ENCODE data around the gene TENT4B. TPM values are rescaled to one million over a fixed set of nuclear protein-coding genes. Genes with fewer than 3 reads are reported as not detected.
A peak's percentile ranks its signal among the peaks of the same experiment; 100 is the strongest.

Gene TENT4B
- total RNA-seq, 1 experiment from 2014 or later: 16.9 TPM

- Histone ChIP-seq H3K4me3 (replicated peaks in 1 of 2; ENCODE audit: low read depth in 1 of 2, low read length in 2 of 2) (no peak overlapping the region), H2AFZ (ENCODE audit: low read depth, low read length, poor library complexity, severe bottlenecking) (no peak overlapping the region), H3K9ac (ENCODE audit: low read length) (no peak overlapping the region), H3K4me2 (ENCODE audit: low read length) (no peak overlapping the region), H3K27me3 (ENCODE audit: insufficient read depth, low read length) (no peaks in the 10 kb centered on the region), H3K79me2 (ENCODE audit: insufficient read depth, low read length) (peaks cover 94% of the 10 kb centered on the region), H3K36me3 (ENCODE audit: control insufficient read depth in 1 of 2, insufficient read depth in 2 of 2, low read length in 2 of 2) (no peaks in the 10 kb centered on the region), H3K9me3 (ENCODE audit: control insufficient read depth in 1 of 2, insufficient read depth in 1 of 2, low read depth in 1 of 2, low read length in 2 of 2) (no peaks in the 10 kb centered on the region), H3K4me1 (ENCODE audit: control insufficient read depth in 1 of 2, insufficient read depth in 2 of 2, low read length in 2 of 2) (peaks cover 15 to 26% of the 10 kb centered on the region in 2 experiments), H3K9me2 (ENCODE audit: insufficient read depth) (no peaks in the 10 kb centered on the region), H4K20me1 (ENCODE audit: insufficient read depth) (no peaks in the 10 kb centered on the region), H3K27ac (ENCODE audit: low read depth, low read length) (no peak overlapping the region)
- ChIA-PET CTCF (no interaction called here), POLR2A (no interaction called here), RAD21 (ENCODE audit: low non-redundant PET in 1 of 2, low total read pairs in 2 of 2, uncharacterized antibody in 2 of 2, unreplicated experiment in 2 of 2) (no interaction called here)
- intact Hi-C loops (cut with micrococcal nuclease): no loop called here
- ATAC-seq (no peak), DNase-seq (ENCODE audit: low read depth, low spot score) (no peak)
- no TSS peak for BruUV-seq (replicated peaks)
- TF ChIP-seq ELF1 (IDR thresholded peaks at IDR 0.05; ENCODE audit: borderline replicate concordance, low read depth) (no peak), SRF (IDR thresholded peaks at IDR 0.05; ENCODE audit: low read depth) (no peak), ZNF274 (IDR thresholded peaks at IDR 0.05; ENCODE audit: low read depth, low read length) (no peak)
These were observed 12.4 kb downstream of the TENT4B start for GRCh38 chr16:50165473-50165872.

DNA sequence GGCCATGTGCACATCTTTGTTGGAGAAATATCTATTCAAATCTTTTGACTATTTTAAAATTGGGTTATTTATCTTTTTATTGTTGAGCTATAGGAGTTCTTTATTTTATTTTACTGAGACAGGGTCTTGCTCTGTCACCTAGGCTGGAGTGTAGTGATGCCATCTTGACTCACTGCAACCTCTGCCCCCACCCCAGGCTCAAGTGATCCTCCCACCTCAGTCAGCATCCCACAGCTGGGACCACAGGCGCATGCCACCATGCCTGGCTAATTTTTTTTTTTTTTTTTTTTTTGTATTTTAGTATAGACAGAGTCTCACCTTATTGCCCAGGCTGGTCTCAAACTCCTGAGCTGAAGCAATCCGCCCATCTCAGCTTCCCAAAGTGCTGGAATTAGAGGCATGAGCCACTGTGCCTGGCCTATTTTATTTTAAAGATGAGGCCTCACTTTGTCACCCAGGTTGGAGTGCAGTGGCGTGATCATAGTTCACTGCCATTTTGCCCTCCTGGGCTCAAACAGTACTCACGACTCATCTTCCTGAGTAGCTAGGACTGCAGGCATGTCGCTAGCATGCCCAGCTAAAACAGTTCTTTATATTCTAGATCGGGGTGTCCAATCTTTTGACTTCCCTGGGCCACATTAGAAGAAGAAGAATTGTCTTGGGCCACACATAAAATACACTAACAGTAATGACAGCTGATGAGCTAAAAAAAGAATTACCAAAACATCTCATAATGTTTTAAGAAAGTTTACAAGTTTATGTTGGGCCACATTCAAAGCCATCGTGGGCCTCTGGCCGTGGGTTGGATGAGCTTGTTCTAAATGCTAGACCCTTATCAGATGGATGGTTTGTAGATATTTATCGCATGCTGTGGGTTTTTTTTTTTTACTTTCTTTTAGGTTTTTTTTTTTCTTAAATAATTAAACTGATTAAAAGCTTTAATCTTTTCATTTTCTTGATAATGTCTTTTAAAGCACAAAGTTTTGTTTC, 13.7 kb downstream of the TENT4B start:
- no peaks in the 10 kb centered on the region for H3K36me3 ChIP-seq (ENCODE audit: control insufficient read depth in 1 of 2, insufficient read depth in 2 of 2, low read length in 2 of 2)
- POLR2A ChIA-PET: no interaction called here
- H3K9me2 ChIP-seq (ENCODE audit: insufficient read depth): no peaks in the 10 kb centered on the region
- intact Hi-C loops (cut with micrococcal nuclease): no loop called here
- no peaks in the 10 kb centered on the region for H3K9me3 ChIP-seq (ENCODE audit: control insufficient read depth in 1 of 2, insufficient read depth in 1 of 2, low read depth in 1 of 2, low read length in 2 of 2)
- H3K79me2 ChIP-seq (ENCODE audit: insufficient read depth, low read length): peaks cover 94% of the 10 kb centered on the region
- BruUV-seq (replicated peaks): no TSS peak
- H3K27me3 ChIP-seq (ENCODE audit: insufficient read depth, low read length): no peaks in the 10 kb centered on the region
- H2AFZ ChIP-seq (ENCODE audit: low read depth, low read length, poor library complexity, severe bottlenecking): no peak overlapping the region
- ATAC-seq (peak; percentile 80), DNase-seq (ENCODE audit: low read depth, low spot score) (no peak)
- no peaks in the 10 kb centered on the region for H4K20me1 ChIP-seq (ENCODE audit: insufficient read depth)
- H3K9ac ChIP-seq (ENCODE audit: low read length): peak overlapping the region; percentile 40; the same call in 1 of the 2 replicates
- peaks cover 15 to 26% of the 10 kb centered on the region in 2 experiments for H3K4me1 ChIP-seq (ENCODE audit: control insufficient read depth in 1 of 2, insufficient read depth in 2 of 2, low read length in 2 of 2)
- H3K4me2 ChIP-seq (ENCODE audit: low read length): peak overlapping the region; percentile 60
- TF ChIP-seq ZFX (IDR thresholded peaks at IDR 0.05) (no peak), SP1 (IDR thresholded peaks at IDR 0.05; ENCODE audit: low read depth) (0 out of 2 replicates have a peak, but pooled peaks have one; percentile 6)
- H3K4me3 ChIP-seq (replicated peaks in 1 of 2; ENCODE audit: low read depth in 1 of 2, low read length in 2 of 2): no peak overlapping the region
- CTCF ChIA-PET: interaction anchor here (1.1 kb wide), 1 partner anchor 35 kb away, joined by 3 read pairs; no protein-coding TSS in a partner anchor
- peak overlapping the region; percentile 53; the same call in 1 of the 2 replicates for H3K27ac ChIP-seq (ENCODE audit: low read depth, low read length)
- RAD21 ChIA-PET (ENCODE audit: low non-redundant PET in 1 of 2, low total read pairs in 2 of 2, uncharacterized antibody in 2 of 2, unreplicated experiment in 2 of 2): no interaction called here

Data from HCT116 (cell line).